ENCODE results near the gene MTCH1.

GRCh38 chr6:37017606-37018197, 31.7 kb upstream of the MTCH1 start:
- TF ChIP-seq FOXK2 (IDR thresholded peaks at IDR 0.05) (no peak), FOXA1 (IDR thresholded peaks at IDR 0.05) (no peak), PKNOX1 (IDR thresholded peaks at IDR 0.05) (no peak), SUZ12 (IDR thresholded peaks at IDR 0.05) (no peak), FOXM1 (IDR thresholded peaks at IDR 0.05; ENCODE audit: borderline replicate concordance) (no peak), ELF4 (IDR thresholded peaks at IDR 0.05) (no peak), CTBP1 (IDR thresholded peaks at IDR 0.05; ENCODE audit: borderline replicate concordance) (no peak), TARDBP (IDR thresholded peaks at IDR 0.05) (no peak), LEF1 (IDR thresholded peaks at IDR 0.05; ENCODE audit: borderline replicate concordance) (no peak), HDGF (IDR thresholded peaks at IDR 0.05; ENCODE audit: borderline replicate concordance) (no peak), BHLHE40 (IDR thresholded peaks at IDR 0.05; ENCODE audit: borderline replicate concordance) (no peak), ZNF384 (IDR thresholded peaks at IDR 0.05) (no peak)

Data from HEK293T (cell line).